Skeletal muscle tissue (tissue), 4 donors: ENCODE data around the gene ANOS1. TPM values are rescaled to one million over a fixed set of nuclear protein-coding genes. Genes with fewer than 3 reads are reported as not detected.
"Not testable (repeated sequence)": the region's sequence is repeated elsewhere in the genome, so short reads cannot be mapped to it uniquely, and the experiment has no call there.

ENCODE experiments used
- H3K27ac ChIP-seq: one replicate; pipeline ENCODE4 v1.7.0; 2013; ENCODE audit warnings: mild to moderate bottlenecking, low read depth, low read length, inconsistent platforms
- H3K27me3 ChIP-seq, 3 donors: one replicate each; pipeline ENCODE4 v1.7.0; 2013; ENCODE audit warnings: low read length in 3 of 3; ENCODE audit not compliant: control insufficient read depth in 3 of 3, insufficient read depth in 3 of 3
- H3K36me3 ChIP-seq, 3 donors: one replicate each; pipeline ENCODE4 v1.7.0; 2013; ENCODE audit warnings: low read length in 3 of 3; ENCODE audit not compliant: control insufficient read depth in 3 of 3, insufficient read depth in 3 of 3
- H3K4me1 ChIP-seq, 3 donors: one replicate each; pipeline ENCODE4 v1.7.0; 2013; ENCODE audit warnings: low read length in 3 of 3, mild to moderate bottlenecking in 3 of 3; ENCODE audit not compliant: control insufficient read depth in 3 of 3, insufficient read depth in 3 of 3
- H3K4me3 ChIP-seq, 3 donors: one replicate each; pipeline ENCODE4 v1.7.0; 2013; ENCODE audit warnings: low read length in 3 of 3
- H3K9ac ChIP-seq, 3 donors: one replicate each; pipeline ENCODE4 v1.7.0; 2013; ENCODE audit warnings: low read length in 3 of 3, mild to moderate bottlenecking in 3 of 3, moderate library complexity in 2 of 3, low read depth in 1 of 3
- H3K9me3 ChIP-seq, 3 donors: one replicate each; pipeline ENCODE4 v1.7.0; 2013; ENCODE audit warnings: low read length in 3 of 3; ENCODE audit not compliant: control insufficient read depth in 3 of 3
- total RNA-seq: library from RNA; depleted of rRNA; stranded (reverse); fragments of >200 nt; gene quantifications from one replicate; pipeline ENCODE4 v1.2.3, GENCODE V29; 2014
- donor health status: Osteomylitis.

The ANOS1 gene
- total RNA-seq, 1 donor from 2014 or later = 13.0 TPM

DNA sequence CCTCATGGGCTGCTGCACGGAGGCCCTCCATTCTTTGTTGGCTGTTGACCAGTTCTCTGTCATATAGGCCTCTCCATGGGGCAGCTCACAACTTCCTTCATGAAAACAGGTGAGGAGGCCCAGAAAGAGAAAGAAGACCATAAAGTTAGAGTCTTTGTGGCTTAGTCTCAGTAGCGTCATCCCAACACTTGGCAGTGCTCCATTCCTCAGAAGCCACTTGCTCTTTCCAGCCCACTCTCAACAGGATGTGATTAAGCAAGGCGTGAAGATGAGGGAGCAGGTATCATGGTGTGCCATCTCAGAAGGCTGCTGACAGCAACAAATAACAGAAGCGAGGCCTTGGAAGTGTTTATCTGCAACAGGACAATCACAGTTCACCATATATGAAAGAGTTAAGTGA lies 236.9 kb downstream of the ANOS1 start:
- not testable (repeated sequence) for H3K27ac ChIP-seq, H3K4me1 ChIP-seq, H3K27me3 ChIP-seq, H3K36me3 ChIP-seq, H3K4me3 ChIP-seq, H3K9me3 ChIP-seq, H3K9ac ChIP-seq

DNA sequence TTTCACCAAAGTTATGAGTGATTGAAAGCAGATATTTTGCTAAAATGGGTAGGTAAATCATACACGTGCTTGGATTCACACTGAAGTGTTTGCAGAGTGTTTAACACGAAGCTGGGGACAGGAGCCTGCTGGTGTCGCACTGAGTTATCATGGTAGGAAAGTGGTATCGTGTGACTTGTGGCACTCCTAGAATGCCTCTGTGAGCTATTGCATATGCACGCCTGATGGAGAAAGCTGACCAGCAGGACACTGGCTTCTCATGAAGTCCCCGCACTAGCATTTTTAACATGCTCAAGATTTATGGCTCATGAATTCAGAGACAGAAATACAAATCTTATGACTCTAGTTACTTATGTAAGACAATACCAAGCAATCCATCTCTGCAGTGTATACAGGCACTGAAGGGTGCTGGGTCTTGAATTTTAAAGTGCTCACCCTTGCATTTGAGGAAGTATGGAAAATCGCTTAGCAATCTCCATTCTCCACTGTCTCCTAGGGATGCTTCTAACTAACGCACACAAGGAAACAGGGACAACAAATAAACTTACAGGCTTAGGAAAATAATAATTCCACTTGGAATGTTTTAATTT lies 247.5 kb downstream of the ANOS1 start:
- Histone ChIP-seq H3K9ac (no peak overlapping the region), H3K27me3 (no peaks in the 10 kb centered on the region), H3K9me3 (no peaks in the 10 kb centered on the region), H3K36me3 (no peaks in the 10 kb centered on the region), H3K4me3 (no peak overlapping the region), H3K4me1 (peaks cover 0 to 2% (median 0%) of the 10 kb centered on the region in 3 donors), H3K27ac (no peak overlapping the region)

Other genes with a start within 250 kb of the ANOS1 start
- gene FAM9A, start 69.2 kb upstream of the ANOS1 start, total RNA-seq = not detected